ENCODE results near the gene MYO3B.

DNA sequence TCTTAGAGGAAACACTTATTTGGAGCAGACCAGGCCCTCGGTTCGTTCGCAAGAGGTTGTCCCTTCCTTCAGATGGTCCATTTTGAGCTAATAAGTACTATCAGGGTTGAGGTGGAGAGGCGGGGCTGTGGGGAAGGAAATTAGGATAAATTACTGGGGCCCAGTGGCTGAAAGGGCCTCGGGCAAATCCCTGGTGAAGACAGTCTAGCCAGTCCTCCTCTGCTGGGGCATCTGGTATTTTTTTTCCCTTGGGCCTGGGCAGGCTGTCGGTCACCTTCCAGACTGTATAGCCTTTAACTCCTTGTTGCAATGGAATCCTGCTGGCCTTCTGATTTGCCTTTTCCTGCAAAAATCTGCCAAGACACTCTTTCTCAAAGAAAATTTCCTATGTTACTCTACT lies 1.7 kb upstream of the MYO3B start:
- TF ChIP-seq POLR2A (IDR thresholded peaks at IDR 0.05; ENCODE audit: low read length) = no peak
- no peak for TF ChIP-seq GATA1 (IDR thresholded peaks at IDR 0.05; ENCODE audit: low read depth, low read length)
